Heart left ventricle (tissue), 16 donors: ENCODE measurements around the gene NARF. TPM values are rescaled to one million over a fixed set of nuclear protein-coding genes. Genes with fewer than 3 reads are reported as not detected.
"Not testable (repeated sequence)": the region's sequence is repeated elsewhere in the genome, so short reads cannot be mapped to it uniquely, and the experiment has no call there.

Experiments used
- ATAC-seq, 4 donors: fragments of 200-7000 bp; cut with Tn5 transposase; one replicate each; pipeline ENCODE4 v1.9.1; 2020 to 2022; ENCODE audit warnings: moderate library complexity in 4 of 4, mild to moderate bottlenecking in 3 of 4, moderate number of reproducible peaks in 1 of 4
- DNase-seq, 5 donors: peaks; one replicate each; pipeline ENCODE4 v3.0.0-alpha.2; 2020
- H3K27ac ChIP-seq, 12 donors: fragments of 200-600 bp; sonication (generic) in 4 of 12; one replicate each; pipeline versions ENCODE4 v1.5.0 to v1.8.0; 2016 to 2022; ENCODE audit warnings: mild to moderate bottlenecking in 2 of 12
- H3K27me3 ChIP-seq, 9 donors: fragments of 200-600 bp; sonication (generic) in 2 of 9; one replicate each; pipeline versions ENCODE4 v1.5.1 to v1.8.0; 2016 to 2022; ENCODE audit warnings: mild to moderate bottlenecking in 3 of 9
- H3K36me3 ChIP-seq, 9 donors: fragments of 200-600 bp; sonication (generic) in 2 of 9; one replicate each; pipeline versions ENCODE4 v1.5.0 to v1.8.0; 2018 to 2022; ENCODE audit warnings: mild to moderate bottlenecking in 2 of 9
- H3K4me1 ChIP-seq, 12 donors: fragments of 200-600 bp; sonication (generic) in 4 of 12; one replicate each; pipeline versions ENCODE4 v1.5.0 to v1.8.0; 2016 to 2022; ENCODE audit warnings: mild to moderate bottlenecking in 3 of 12
- H3K4me3 ChIP-seq, 12 donors: fragments of 200-600 bp; sonication (generic) in 4 of 12; one replicate each; pipeline versions ENCODE4 v1.5.0 to v1.8.0; 2017 to 2022; ENCODE audit warnings: mild to moderate bottlenecking in 9 of 12, moderate library complexity in 4 of 12
- H3K9me3 ChIP-seq, 12 donors: fragments of 200-600 bp; sonication (generic) in 4 of 12; one replicate each; pipeline versions ENCODE4 v1.5.0 to v1.8.0; 2016 to 2022; ENCODE audit warnings: mild to moderate bottlenecking in 1 of 12
- POLR2A ChIP-seq, 2 donors: fragments of 450-650 bp; IDR thresholded peaks; one replicate each; pipeline ENCODE4 v1.6.1; 2017; ENCODE audit warnings: antibody characterized with exemption in 2 of 2, mild to moderate bottlenecking in 2 of 2, moderate library complexity in 2 of 2
- WGBS, 4 donors: extraction: QIAGEN DNeasy Blood & Tissue Kit in 2 of 4; methylation state at CpG; one replicate each; pipeline versions ENCODE4 v1.1.5 to v1.1.7; 2013 to 2018; 5-methylcytosine and 5-hydroxymethylcytosine counted together
- intact Hi-C, 10 donors: fragments of 100-400 bp; cut with DNase I; formaldehyde crosslinking; loops; one replicate each; pipeline versions ENCODE4 v1.11.1 to v1.14.2; 2022
- polyA plus RNA-seq, 2 donors: library from polyadenylated mRNA; stranded (reverse); fragments of 200-250 nt; gene quantifications; one replicate each; pipeline ENCODE4 v1.2.3, GENCODE V29; 2013
- total RNA-seq, 9 donors: library from RNA; depleted of rRNA in 2 of 9; stranded (reverse); fragments of >200 nt in 2 of 9; fragmentation: NEBNext Ultra II Directional in 3 of 9; extraction: Animal tissue kit (Norgen Biotek cat#: 25700) in 3 of 9; gene quantifications; one replicate each; pipeline versions ENCODE4 v1.1.0 to v1.2.4, GENCODE V29; 2016 to 2023
- TF ChIP-seq, protein P1 (sequence below), 12 donors: fragments of 200-600 bp; sonication (generic) in 4 of 12; IDR thresholded peaks; one replicate each; pipeline versions ENCODE4 v1.5.0 to v1.8.0; 2018 to 2022; ENCODE audit warnings: antibody characterized with exemption in 12 of 12, mild to moderate bottlenecking in 5 of 12
- donor health status: ischemic (EF 13 %, LVEDD 7.1; RV severe dilation, severe dysfunction).
- donor health status: healthy with polysubstance abuse.
- donor health status: DM: no; HTN: yes; CAD: no.
- donor health status: DM: no; HTN: no; CAD: no.
- donor health status: ischemic (EF 25% LVEDD 6.9; RV normal size, moderate dysfunction).
- donor health status: ischemic (EF 25% LVEDD 5.7; RV mildly dilated, moderate dysfunction).
- donor health status: healthy.
- donor health status: DM: yes; HTN: yes; CAD: no.
- donor health status: ischemic (EF 35%, LVEDD 5.7; RV mildly dilated, moderate dysfunction).
- donor health status: nonischemic (EF 11% LVEDD 7.7; RV severe dilation, severe dysfunction).
- donor health status: DM: yes; HTN: yes; CAD: no.
- donor health status: PGD.
- donor health status: ischemic (EF 29% LVEDD 5.4; RV normal size, mild dysfunction).
- donor health status: nonischemic (EF 23%, LVEDD 6.1; RV moderate dilation, normal function).

Gene NARF
- total and polyA plus RNA-seq, 11 donors: 48.6 to 111 (median 63.0) TPM

DNA sequence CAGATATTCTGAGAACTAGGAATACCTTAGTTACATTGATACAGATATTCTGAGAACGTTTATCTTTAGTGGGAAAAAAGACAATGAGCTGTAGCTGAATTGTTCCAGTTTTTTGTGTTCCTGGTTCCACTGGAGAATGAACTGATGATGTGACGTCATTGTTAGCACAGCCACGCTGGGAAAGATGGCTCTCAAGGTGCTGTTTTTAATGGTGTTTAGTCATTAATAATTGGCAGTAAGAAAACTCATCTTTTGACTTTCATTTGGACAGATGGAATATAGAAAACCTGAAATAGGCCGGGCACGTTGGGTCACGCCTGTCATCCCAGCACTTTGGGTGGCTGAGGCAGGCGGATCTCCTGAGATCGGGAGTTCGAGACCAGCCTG, 71.4 kb downstream of the NARF start:
- no peak overlapping the region for H3K4me3 ChIP-seq
- peak overlapping the region in 5 of 12 donors; percentile 3 to 82 (median 32) for H3K27ac ChIP-seq
- H3K4me1 ChIP-seq: peaks cover 3 to 88% (median 59%) of the 10 kb centered on the region in 12 donors
- intact Hi-C loops: no loop called here
- no peaks in the 10 kb centered on the region for H3K36me3 ChIP-seq
- no peaks in the 10 kb centered on the region for H3K27me3 ChIP-seq
- no peak for TF ChIP-seq POLR2A (IDR thresholded peaks at IDR 0.05)
- TF ChIP-seq, protein P1, sequence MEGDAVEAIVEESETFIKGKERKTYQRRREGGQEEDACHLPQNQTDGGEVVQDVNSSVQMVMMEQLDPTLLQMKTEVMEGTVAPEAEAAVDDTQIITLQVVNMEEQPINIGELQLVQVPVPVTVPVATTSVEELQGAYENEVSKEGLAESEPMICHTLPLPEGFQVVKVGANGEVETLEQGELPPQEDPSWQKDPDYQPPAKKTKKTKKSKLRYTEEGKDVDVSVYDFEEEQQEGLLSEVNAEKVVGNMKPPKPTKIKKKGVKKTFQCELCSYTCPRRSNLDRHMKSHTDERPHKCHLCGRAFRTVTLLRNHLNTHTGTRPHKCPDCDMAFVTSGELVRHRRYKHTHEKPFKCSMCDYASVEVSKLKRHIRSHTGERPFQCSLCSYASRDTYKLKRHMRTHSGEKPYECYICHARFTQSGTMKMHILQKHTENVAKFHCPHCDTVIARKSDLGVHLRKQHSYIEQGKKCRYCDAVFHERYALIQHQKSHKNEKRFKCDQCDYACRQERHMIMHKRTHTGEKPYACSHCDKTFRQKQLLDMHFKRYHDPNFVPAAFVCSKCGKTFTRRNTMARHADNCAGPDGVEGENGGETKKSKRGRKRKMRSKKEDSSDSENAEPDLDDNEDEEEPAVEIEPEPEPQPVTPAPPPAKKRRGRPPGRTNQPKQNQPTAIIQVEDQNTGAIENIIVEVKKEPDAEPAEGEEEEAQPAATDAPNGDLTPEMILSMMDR (IDR thresholded peaks at IDR 0.05): no peak
- 81 to 87% (median 86%) methylated on average over 9 of the region's 9 CpGs for WGBS, 4 donors
- ATAC-seq (no peak), DNase-seq (peak in 1 of 5 donors; percentile 7)
- no peaks in the 10 kb centered on the region for H3K9me3 ChIP-seq

DNA sequence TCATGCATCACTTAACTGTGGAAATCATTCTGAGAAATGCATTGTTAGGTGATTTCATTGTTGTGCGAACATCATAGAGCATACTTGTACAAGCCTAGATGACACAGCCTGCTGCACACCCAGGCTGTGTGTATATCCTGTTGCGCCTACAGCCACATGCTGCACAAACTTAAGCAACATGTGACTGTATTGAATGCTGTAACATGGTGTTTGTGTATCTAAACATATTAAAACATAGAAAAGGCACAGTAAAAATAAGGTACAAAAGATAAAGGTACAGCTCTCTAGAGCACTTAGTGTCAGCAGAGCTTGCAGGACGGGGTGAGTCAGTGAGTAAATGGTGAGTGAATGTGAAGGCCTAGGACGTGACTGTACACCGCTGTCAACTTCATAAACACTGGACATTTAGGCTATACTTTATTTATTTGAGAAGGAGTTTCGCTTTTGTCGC, 72.9 kb downstream of the NARF start:
- peak overlapping the region in 2 of 12 donors; percentile 5 to 7 for H3K27ac ChIP-seq
- intact Hi-C loops: no loop called here
- no peaks in the 10 kb centered on the region for H3K27me3 ChIP-seq
- 88 to 92% (median 90%) methylated on average over 7 of the region's 7 CpGs for whole genome bisulfite sequencing, 4 donors
- no peak for ATAC-seq
- no peaks in the 10 kb centered on the region for H3K36me3 ChIP-seq
- no peak for DNase-seq
- no peak overlapping the region for H3K4me3 ChIP-seq
- TF ChIP-seq POLR2A (IDR thresholded peaks at IDR 0.05): no peak
- no peaks in the 10 kb centered on the region for H3K9me3 ChIP-seq
- peaks cover under 1 to 90% (median 65%) of the 10 kb centered on the region in 12 donors for H3K4me1 ChIP-seq

DNA sequence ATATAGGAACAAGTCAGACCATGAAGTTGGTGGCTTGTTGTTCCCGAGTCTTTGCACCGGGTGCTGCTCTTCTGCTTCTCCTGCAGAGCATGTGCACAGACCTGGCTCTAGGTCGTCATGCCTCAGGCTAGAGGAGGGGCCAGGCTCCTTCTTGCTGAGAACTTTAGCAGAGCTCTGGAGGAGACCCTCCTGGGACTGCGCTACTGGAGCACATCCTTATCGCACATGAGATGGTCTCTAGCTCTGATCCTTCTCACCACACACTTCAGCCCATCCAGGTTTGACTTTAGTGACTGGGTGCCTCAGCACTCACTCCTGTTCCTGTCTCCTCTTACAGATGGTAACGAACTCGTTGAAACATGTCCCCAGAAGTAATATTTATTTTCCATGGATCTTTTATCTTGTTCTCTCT, 75.9 kb downstream of the NARF start:
- no peak overlapping the region for H3K4me3 ChIP-seq
- H3K36me3 ChIP-seq: no peaks in the 10 kb centered on the region
- H3K9me3 ChIP-seq: no peaks in the 10 kb centered on the region
- peak overlapping the region in 1 of 12 donors; percentile 89 for H3K27ac ChIP-seq
- intact Hi-C loops: no loop called here
- DNase-seq (peak in 1 of 5 donors; percentile 20), ATAC-seq (peak in 2 of 4 donors; percentile 8 to 14)
- WGBS, 4 donors: 52 to 67% (median 55%) methylated on average over 7 of the region's 7 CpGs
- H3K4me1 ChIP-seq: peaks cover 4 to 86% (median 68%) of the 10 kb centered on the region in 12 donors
- no peak for TF ChIP-seq POLR2A (IDR thresholded peaks at IDR 0.05)
- TF ChIP-seq, protein P1 (IDR thresholded peaks at IDR 0.05): no peak
- H3K27me3 ChIP-seq: no peaks in the 10 kb centered on the region

DNA sequence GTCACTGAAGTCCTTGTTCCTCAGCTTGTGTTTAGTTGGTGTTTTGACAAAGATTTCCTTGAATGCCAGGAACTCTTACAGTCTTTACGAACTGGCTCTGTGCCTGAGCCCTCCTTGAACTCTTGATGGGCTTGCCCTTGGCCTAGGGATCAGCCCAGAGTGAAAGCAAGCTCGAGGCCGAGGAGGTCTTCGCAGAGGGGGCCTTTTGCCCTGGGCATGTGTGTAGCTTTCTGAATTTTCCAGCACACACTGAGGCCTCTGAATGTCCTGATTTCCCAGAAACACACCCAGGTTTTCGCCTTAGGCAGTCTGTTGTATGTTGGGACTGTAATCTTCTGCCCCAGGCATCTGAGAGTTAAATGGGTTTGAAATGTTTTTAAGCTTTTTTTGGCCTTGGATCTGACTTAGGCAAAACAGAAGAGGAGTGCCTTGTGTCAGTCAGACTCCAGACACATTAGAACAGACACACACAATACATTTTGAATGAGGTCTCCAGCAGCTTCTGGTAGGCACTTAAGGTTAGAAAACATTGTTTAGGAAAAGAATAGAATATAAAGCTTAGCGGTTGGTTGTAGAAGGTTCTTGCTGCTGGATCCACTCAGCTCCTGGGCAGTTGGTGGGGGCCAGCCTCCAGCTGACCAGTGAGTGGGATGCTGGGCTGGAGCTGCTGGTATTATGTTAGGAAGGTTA, 78.1 kb downstream of the NARF start:
- intact Hi-C loops: loop anchor here in 1 of 10 donors (5.0 kb wide), 1 partner anchor 39 kb away; no protein-coding TSS in a partner anchor
- H3K4me1 ChIP-seq: peaks cover 4 to 80% (median 52%) of the 10 kb centered on the region in 12 donors
- no peaks in the 10 kb centered on the region for H3K27me3 ChIP-seq
- no peaks in the 10 kb centered on the region for H3K9me3 ChIP-seq
- TF ChIP-seq, protein P1 (IDR thresholded peaks at IDR 0.05): no peak
- H3K27ac ChIP-seq: peak overlapping the region; percentile 43 to 90 (median 82)
- WGBS, 4 donors: 14 to 34% (median 19%) methylated on average over 6 of the region's 6 CpGs
- H3K36me3 ChIP-seq: no peaks in the 10 kb centered on the region
- H3K4me3 ChIP-seq: peak overlapping the region in 7 of 12 donors; percentile 1 to 29 (median 13)
- DNase-seq: peak in 4 of 5 donors; percentile 40 to 59 (median 48)
- ATAC-seq: peak; percentile 32 to 70 (median 54)

DNA sequence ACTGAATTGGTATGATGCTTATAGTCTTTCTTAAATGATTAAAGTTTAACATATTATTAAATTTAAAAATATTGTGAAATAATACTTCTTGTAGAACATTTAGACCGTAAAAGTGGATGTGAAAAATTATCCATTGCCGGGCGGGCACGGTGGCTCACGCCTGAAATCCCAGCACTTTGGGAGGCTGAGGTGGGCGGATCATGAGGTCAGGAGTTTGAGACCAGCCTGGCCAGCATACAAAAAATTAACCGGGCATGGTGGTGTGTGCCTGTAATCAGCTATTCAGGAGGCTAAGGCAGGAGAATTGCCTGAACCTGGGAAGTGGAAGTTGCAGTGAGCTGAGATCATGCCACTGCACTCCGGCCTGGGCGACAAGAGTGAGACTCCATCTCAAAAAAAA, 78.7 kb downstream of the NARF start:
- 63 to 88% (median 76%) methylated on average over 9 of the region's 9 CpGs for WGBS, 4 donors
- ATAC-seq, H3K36me3 ChIP-seq, H3K9me3 ChIP-seq, H3K27me3 ChIP-seq, DNase-seq: not testable (repeated sequence)
- Histone ChIP-seq H3K4me1 (peaks cover 4 to 78% (median 47%) of the 10 kb centered on the region in 12 donors), H3K4me3 (peak overlapping the region in 5 of 12 donors; percentile 11 to 29 (median 21)), H3K27ac (peak overlapping the region; percentile 43 to 90 (median 82))
- intact Hi-C loops: loop anchor here in 1 of 10 donors (5.0 kb wide), 1 partner anchor 40 kb away; no protein-coding TSS in a partner anchor

DNA sequence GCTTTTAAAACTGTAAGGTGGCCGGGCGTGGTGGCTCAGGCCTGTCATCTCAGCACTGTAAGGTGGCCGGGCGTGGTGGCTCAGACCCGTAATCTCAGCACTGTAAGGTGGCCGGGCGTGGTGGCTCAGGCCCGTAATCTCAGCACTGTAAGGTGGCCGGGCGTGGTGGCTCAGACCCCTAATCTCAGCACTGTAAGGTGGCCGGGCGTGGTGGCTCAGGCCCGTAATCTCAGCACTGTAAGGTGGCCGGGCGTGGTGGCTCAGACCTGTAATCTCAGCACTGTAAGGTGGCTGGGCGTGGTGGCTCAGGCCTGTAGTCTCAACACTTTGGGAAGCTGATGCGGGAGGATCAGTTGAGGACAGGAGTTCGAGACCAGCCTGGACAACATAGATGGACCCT, 80.5 kb downstream of the NARF start:
- WGBS, 4 donors: 90 to 95% (median 93%) methylated on average over 18 of the region's 18 CpGs
- Histone ChIP-seq H3K4me1 (peaks cover 6 to 84% (median 53%) of the 10 kb centered on the region in 12 donors), H3K27ac (peak overlapping the region in 1 of 12 donors; percentile 89)
- H3K9me3 ChIP-seq, H3K36me3 ChIP-seq, H3K4me3 ChIP-seq, H3K27me3 ChIP-seq, ATAC-seq, DNase-seq: not testable (repeated sequence)
- intact Hi-C loops: loop anchor here in 2 of 10 donors (2.0 to 5.0 kb wide), 2 partner anchors 42 to 60 kb away; no protein-coding TSS in a partner anchor
